ENCODE measurements around the gene JMJD1C.

The JMJD1C gene

DNA sequence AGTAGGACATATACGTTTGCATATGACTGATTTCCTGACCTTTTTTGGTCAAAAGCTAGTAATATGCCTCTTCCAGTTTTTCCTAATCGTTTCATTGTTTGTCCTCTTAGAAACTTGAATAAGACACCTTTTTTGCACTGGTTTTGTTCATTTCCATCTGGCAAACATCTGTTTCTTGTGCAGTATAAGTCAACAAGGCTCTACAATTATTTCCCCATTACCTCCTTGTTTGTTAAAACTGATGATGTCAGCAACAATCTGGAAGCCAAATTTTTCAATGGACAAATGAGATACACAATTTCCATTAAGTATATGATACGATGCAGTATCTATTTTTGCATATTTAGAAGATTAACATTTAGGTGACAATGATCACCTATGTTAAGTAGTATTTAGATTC, 183.8 kb downstream of the JMJD1C start:
- DNase-seq, result no peak

GRCh38 chr10:63280386-63280785, 185.4 kb downstream of the JMJD1C start:
- DNase-seq, result no peak

GRCh38 chr10:63275094-63275493, 190.7 kb downstream of the JMJD1C start:
- DNase-seq, result no peak

GRCh38 chr10:63273577-63273976, 192.2 kb downstream of the JMJD1C start:
- no peak for DNase-seq

GRCh38 chr10:63268798-63269503, 196.8 kb downstream of the JMJD1C start:
- peak; percentile 74 for DNase-seq

- peak; percentile 17 for DNase-seq
These were observed 197.5 kb downstream of the JMJD1C start for GRCh38 chr10:63268149-63268797.

DNA sequence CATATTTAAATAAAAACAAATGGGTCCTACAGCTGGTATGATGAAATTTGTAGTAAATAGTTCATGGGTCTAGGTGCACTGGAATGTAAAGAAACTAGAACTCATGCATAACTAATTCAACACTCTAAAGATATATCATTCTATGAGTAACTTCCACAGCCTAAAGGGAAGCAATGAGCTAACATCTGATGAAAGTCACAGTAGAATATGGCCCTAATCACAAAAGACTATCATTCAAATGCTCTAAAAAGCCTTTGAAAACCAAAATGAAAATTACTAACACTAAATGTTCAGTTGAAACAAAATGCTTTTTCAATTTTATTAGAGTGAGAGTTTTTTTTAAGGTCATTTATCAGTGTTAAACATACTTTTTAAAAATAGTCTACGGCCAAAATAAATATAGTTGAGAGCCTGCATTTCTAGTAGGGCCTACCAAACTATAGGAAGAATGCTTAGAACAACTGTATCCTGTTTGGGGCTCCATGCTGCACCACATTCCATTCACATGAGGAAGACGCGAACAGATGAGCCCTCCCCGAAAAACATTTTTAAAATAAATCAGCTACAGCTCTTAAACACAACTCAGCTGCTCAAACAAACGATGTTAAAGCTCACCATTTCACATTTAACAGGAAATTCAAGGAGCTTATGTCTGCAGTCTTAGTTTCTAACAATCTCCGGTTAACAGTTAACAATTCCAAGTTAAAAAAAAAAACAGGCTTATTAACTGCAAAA, 198.2 kb downstream of the JMJD1C start:
- peak; percentile 17 for DNase-seq

DNA sequence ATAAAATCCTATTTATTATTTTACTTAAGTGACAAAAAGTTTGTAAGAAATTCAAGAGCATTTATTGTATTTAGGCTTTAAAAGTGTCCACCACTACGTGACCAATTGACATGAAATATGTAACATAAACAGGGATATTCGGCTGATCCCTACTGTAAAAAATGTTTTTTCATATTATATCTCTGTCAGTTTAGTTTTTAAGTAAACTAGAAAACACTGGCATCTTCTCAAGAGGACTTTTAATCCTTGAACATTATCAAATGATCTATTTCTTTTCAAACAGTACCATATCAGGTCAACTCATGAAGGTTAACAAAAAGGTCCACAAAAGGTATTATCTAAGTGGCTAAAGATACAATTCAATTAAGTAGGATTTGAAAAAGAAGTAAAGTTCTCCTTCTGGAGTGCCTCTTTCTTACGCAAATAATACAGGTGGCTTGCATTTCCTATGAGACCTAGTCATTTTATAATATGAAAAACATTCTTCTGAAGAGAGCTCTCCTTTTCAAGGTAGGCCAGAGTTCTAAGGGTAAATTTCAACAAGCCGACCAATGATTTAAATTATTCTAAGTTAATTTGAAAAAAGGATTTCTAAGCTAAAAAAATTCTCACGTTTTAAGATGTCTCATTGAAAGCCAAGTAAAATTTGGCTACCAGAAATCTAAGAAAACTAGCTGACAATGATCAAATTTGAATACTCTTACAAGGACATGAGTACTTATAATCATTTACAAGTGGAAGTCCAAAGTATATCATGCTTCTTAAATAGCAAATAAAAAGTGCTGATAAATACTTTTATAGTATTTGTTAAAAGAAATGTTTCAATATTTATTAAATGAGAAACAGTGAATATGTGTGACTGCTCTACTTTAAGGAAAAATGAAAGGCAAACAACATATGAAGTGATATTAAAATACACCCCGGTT, 199.1 kb downstream of the JMJD1C start:
- DNase-seq, result peak; percentile 14

GRCh38 chr10:63265683-63266235, 200.0 kb downstream of the JMJD1C start:
- DNase-seq, result peak; percentile 5

DNA sequence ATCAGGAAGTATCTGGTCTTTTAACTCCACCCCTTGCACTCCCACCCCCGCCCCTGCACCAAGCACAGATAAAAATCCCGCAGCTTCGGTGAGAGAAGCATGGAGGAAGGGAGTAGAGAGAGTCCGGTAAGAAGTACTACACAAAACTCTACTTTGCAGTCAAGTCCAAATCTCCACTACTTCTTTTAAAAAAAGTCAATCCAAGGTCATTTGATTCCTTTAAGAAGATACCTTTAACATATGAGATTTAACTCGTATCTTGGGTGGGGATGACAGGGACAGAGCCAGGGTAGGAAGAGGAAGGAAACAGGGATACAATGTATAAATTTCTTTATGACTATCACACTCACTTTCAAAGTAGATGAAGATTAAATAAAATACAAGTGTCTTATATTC, 200.6 kb downstream of the JMJD1C start:
- peak; percentile 19 for DNase-seq

DNA sequence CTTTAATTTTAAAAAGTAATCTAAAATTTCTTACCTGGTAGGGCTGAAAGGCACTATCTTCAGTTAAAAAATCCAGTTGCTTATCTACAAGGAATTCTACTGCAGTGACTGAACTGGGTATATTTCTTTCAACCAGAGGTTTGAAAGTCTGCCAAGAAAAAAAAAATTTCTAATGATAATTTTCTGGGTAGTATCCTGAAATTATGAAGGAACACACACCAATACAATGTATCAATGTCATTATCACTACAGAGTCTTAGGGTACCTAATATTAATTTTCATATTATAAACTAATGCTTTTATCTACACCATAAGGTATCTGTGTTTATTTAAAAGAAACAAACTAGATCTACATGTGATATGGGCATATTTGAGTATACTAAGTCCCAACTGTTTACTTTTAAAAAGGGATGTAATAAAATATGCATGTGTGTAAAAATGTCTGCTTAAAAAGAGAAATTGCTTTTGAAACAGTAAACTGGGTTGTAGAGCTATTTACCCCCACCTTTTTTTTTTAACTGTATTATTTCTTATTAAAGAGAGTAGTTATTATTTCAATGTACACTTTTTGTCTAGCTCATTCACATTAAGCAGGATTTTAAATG, 201.1 kb downstream of the JMJD1C start:
- DNase-seq, result peak; percentile 19

DNA sequence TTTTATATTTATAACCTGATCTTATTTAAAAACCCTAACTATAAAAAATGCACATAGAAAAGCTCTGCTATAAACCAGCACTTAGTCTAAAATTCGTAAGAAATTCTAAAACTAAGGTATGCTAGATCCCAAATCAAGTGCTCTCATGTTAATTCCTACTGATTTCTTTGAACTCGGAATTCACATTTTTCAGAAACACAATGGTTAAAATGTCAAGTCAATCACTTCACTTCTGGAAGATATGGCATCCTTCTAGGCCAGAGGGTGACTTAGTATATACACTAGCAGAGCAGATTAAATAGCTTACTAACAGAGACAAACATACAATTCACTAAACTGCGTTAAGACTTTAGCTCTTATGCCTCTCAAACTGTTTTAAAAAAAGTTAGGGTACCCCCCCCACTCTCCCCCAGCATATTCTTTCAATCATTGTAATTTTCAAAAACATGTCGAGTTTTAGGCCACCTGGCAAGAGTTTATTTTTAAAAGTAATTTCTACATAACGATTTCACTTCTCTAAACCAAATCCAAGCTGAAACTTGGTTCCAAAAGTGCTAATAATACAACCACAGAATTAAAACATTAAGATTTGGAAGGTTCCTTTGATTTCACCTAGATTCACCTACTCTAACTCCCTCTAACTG, 203.2 kb downstream of the JMJD1C start:
- no peak for DNase-seq

DNA sequence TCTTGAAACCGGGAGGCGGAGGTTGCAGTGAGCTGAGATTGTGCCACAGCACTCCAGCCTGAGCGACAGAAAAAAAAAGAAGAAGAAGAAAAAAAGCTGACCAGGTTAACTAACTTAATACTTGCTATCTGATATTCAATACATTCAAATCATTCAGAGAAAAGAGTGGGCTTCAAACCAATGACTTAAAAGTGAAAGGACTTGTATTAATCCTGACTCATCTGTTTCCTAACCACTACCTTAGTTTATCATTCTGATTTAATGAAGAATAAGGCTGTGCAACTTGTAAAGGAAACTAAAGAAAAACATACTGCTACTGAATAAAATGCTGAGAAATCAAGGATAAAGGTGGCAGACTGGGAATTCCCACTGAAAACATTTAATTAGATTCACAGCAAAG, 204.3 kb downstream of the JMJD1C start:
- DNase-seq, result no peak

- no peak for DNase-seq
These were observed 204.9 kb downstream of the JMJD1C start for GRCh38 chr10:63260860-63261251.

DNA sequence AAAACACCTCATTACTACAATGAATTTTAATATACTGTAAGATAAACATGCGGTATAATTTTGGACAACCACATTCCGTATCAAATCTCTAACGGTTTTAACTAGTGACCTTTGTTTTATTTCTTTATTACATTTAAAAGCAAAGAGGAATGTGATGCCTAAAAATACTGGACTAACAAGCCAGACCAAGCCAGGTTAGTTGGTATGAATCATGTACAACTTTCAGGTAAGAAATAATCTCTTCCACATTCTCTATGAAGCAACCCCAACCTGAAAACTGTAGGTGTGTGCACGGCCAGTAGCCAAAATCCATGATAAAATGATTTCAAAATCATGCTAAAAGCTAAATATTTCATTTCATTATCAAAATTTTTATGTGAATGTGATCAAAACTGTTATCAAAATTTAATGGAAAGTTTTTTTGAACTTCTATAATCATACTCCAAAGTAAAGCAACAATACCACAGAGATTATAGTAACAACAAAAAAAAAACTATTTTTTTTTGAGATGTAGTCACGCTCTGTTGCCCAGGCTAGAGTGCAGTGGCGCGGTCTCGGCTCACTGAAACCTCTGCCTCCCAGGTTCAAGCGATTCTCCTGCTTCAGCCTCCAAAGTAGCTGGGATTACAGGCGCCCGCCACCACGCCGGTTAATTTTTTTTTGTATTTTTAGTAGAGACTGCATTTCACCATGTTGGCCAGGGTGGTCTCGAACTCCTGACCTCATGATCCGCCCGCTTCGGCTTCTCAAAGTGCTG, 205.5 kb downstream of the JMJD1C start:
- no peak for DNase-seq

DNA sequence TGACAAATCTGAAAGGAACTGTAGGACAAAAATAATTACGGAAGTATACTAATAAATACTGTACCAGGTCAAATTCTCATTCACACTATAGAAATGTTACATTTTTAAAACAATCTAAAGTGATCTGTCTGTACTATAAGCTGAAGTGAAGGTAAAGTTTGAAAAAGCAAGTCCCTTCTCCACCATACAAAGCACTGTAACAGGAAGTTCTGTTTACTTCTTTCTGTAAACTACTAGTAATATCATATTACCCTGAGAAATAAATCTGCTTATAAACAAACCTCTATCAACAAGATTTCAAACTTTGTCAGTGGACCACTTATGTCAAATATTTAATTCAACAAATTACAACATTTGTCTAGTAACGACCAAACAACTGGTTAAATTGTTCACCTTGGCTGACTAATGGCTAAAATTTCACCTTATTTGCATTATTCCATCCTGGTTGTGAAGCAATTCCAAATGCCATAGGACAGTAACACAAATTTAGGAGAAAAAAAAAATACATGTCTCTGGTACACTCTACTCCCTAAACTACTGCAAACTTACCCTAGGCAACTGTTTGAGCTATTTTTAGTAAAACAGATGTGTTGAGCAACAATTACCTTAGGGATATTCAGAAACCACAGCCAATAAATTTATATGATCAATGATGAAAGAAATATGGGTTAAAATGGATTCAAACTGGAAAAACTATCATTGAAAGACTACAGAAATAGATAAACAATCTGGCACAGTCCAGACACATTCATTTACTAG, 206.7 kb downstream of the JMJD1C start:
- DNase-seq, result no peak

GRCh38 chr10:63257778-63258177, 208.0 kb downstream of the JMJD1C start:
- no peak for DNase-seq

GRCh38 chr10:63256009-63256773, 209.6 kb downstream of the JMJD1C start:
- DNase-seq, result no peak

DNA sequence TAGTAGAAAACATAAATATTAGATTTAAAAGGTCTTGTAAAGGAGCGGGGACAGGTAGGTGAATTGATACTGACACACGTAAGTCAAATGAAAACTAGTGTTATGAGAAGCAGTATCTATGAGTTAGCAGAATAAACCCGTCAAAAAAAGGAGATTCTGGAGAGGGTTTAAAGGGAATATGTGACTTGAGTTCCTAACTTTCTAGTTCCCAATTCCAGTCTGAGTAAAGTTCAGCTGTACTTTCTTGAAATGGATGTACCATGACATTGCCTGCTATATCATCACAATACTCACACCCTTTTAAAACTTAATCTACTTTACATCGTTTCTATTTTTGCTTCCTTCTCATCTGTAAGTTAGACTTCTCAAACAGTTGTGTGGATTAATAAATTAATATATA, 210.5 kb downstream of the JMJD1C start:
- DNase-seq, result no peak

Data from DMS79 treated with DMSO at 0.1 percent for 48 hours (cell line).